HEK293T (cell line): ENCODE results near the gene SRBD1.

Source experiments
- ARNT ChIP-seq: fragments of 450-650 bp; IDR thresholded peaks from 2 replicates; pipeline ENCODE4 v1.6.1; 2017; ENCODE audit warnings: mild to moderate bottlenecking
- BHLHE40 ChIP-seq: fragments of 450-650 bp; IDR thresholded peaks from 2 replicates; pipeline ENCODE4 v1.6.1; 2016; ENCODE audit warnings: mild to moderate bottlenecking, moderate library complexity, borderline replicate concordance
- ELF4 ChIP-seq: fragments of 450-650 bp; IDR thresholded peaks from 2 replicates; pipeline ENCODE4 v1.6.1; 2017; ENCODE audit warnings: antibody characterized with exemption
- FOXM1 ChIP-seq: fragments of 450-650 bp; IDR thresholded peaks from 2 replicates; pipeline ENCODE4 v1.6.1; 2017; ENCODE audit warnings: mild to moderate bottlenecking, borderline replicate concordance
- SP1 ChIP-seq: fragments of 450-650 bp; IDR thresholded peaks from 2 replicates; pipeline ENCODE4 v1.6.1; 2017
- TARDBP ChIP-seq: fragments of 450-650 bp; IDR thresholded peaks from 2 replicates; pipeline ENCODE4 v1.6.1; 2016

DNA sequence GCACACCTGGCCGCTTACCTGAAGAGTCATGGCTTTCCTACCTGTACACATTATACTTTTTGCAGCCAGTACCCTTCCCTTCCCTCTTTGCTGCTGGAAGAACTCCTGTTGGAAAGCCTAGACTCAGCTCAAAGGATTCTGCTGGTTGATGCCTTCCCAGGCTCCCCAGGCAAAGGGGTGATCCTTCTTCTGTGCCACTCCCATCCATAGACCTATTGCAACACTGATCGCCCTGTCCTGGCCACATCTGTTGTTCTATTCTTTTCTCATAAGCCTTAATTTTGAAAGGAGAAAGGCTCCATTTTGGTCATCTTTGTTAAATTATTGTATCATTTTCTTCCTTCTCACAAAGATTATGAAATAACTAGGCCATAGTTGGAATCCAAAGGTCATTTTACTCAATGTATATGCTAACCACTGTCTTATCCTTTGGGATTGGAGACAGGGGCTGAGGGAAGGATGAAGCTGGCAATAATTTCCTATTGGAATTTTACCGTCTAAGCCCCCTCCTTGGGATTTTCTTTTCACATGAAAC is 37.0 kb upstream of the SRBD1 start:
- TF ChIP-seq ELF4 (no peak), ARNT (no peak), SP1 (no peak), FOXM1 (no peak), TARDBP (no peak), BHLHE40 (no peak)
